GM10847 (cell line): ENCODE measurements around the gene MBOAT2.

Source experiments
- POLR2A ChIP-seq: IDR thresholded peaks from 2 replicates; pipeline ENCODE4 v1.6.1; 2011; ENCODE audit not compliant: insufficient read length; ENCODE audit errors: extremely low read depth

MBOAT2 gene

DNA sequence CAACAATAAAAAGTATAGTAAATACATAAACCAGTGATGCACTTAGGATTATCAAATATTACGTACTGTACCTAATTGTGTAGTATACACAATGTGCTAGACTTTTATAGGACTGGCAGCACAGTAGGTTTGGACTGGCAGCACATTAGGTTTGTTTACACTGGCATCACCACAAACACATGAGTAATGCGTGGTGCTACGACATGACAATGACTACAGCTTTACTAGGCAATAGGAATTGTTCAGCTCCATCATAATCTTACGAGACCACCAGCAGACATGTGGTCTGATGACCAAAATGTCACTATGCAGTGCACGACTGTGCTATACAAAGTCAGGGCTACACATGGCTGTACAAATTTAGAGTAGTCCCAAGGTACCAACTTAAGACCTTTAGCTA lies 2.3 kb downstream of the MBOAT2 start:
- TF ChIP-seq POLR2A, result no peak

DNA sequence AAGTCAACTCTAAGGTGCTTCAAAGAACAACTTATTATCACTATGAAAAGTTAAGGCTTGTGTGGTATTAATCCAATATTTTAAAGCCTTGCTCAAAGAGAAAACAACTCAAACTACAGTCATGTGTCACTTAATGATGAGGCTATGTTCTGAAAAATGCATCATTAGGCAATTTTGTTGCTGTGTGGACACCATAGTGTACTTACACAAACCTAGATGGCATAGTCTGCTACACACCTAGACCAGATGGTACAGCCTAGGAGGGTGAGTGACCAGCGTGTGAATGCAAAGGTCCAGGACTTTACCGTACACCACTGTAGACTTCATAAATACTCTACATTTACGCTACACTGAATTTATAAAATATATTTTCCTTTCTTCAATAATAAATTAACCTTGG lies 3.0 kb downstream of the MBOAT2 start:
- TF ChIP-seq POLR2A, result no peak

DNA sequence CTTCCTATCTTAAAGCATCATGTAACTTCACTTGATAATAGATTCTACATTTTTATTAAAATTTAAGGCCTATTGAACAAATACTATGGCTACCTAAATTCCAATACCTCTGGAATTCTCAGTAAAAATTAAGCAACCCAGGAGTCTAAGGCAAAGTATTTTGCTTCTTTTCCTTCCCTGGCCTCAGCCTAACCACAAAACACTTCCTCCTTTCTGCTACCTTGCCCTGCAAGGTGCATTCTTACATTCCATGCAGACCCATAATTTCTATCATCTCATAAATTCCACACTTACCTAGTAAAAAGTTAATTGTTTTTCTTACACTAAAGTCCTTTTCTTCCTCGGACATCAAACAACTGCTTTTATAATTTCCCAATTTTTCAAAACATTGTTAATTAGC lies 3.7 kb downstream of the MBOAT2 start:
- no peak for TF ChIP-seq POLR2A

DNA sequence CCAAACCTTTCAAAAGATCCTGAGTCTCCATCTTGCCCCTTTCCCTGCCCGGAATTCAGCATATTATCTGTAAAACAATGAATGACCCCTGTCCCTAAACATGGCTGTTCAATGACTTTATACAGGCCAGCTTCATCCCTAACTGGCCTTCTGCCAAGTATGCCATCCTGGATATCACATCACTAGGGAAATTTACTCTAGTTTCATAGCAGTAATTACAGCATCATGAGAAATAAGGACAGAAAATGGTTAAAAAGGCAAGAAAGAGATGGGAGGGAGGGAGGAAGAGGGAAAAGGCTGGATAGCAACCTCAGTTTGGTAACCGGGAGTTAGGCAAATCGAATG lies 4.4 kb downstream of the MBOAT2 start:
- no peak for TF ChIP-seq POLR2A

DNA sequence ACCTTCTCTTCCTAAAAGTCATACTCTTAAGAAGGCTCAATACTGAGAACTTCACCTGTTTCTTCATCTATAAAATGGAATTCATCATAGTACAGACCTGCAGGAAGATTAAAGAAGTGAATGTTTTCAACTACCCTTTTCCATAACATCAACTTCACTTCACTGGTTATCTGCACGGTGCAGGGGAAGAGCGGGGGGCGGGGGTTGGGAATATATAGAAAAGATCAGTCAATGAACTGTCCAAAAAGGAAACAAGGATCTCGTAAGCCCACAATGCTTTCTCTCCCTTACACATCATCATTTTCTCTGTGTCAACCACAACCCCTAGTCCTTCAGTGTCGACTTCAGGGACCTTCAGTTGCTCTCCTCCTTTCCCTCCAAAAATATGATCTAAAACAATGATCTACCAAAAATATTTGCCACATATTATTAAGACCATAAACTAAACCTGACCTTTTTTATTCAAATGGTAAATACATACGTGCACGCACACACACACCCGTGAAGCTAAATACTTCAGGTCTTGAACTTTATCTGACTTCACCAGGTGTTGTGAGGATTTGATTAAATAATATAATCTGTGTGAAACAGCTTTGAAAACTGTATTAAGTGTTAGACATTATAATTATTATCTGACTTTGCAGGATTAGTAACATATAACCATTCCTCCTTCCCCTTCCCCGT lies 4.9 kb downstream of the MBOAT2 start:
- no peak for TF ChIP-seq POLR2A

DNA sequence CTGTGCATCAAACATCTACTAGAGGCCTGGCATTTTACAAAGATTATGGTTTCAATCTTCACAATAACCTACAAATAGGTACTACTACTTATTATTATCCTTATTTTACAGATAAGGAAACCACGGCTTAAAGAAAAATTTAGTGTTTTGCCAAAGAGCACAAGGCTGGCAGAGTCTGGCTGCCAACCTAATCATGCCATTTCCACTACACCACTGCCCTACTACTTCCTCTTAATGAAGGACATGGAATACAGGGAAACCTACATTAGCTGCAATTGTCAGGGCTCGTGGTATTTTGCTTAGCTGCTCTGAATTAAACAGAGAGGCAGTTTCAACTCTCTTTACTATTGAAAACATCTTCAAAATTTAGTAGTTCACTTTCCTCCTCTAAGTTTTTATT lies 5.9 kb downstream of the MBOAT2 start:
- no peak for TF ChIP-seq POLR2A

DNA sequence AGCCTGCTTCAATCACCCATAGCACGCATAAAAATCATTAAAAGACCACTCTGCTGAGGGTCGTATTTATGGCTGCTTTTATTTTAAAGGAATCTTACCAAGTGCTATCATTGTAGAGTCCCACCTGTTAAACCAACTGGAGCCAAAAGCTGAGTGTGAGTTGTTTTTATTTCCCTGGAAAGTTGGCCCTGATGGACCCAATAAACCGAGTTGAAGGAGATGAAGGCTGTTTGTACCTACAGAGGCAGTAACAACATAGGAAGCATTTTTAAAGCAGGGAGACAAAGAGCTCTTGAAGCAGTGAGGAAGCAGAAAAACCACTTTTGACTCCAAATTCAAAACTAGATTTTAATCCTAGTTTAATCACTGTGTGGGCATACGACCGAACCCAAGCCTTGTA lies 6.4 kb downstream of the MBOAT2 start:
- no peak for TF ChIP-seq POLR2A

DNA sequence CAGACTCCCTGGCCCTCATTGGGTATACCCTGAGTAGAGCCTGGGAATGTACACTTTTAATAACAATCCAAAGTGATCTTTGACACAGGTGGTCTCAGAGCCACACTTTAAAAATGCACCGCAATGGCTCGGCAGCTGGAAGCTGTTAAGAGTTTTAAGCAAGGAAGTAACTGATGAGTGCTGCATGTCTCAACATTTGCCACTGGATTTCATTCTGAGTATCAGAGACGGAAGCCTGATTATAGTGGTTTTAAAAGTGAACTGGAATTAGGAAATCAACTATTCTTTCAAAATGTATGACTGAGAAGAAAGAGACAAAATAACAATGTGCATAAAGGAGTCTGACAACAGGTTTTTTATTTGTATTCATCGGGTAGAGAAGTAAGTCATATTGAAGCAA lies 7.5 kb downstream of the MBOAT2 start:
- no peak for TF ChIP-seq POLR2A

DNA sequence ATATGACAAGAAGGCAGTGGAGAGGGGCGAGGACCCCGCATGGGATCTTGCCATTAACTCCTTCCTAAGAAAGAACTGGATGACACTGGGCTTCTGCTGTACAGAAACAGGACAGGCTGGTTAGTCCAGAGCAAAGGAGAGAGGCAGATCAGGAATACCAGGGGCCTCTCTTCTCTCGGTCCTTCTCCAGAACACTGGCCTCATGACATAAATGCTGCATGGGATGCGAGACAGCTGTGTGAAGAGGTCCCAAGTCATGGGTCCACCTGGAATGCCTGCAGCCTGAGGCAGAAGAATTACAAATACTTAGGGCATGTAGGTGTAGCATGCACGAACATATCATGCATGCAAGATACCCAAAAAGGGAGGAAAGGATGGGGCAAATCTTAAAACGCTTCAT lies 9.1 kb downstream of the MBOAT2 start:
- TF ChIP-seq POLR2A, result no peak

DNA sequence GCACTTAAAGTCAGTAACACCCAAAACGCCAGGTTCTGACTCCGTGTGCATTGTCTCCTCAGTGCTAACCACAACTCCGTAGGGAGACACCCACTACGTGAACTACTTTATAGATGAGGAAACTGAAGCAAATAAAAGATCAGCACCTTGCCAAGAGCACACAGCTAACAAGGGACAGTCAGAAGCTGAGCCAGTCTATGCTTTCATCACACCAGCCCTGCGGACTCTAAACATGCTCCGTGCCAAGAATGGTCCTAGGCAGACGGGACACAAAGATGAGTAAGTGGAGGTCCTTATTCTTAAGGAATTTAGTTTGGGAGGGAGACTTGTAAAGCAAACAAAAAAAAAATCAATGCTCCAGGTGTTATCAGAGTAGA lies 9.6 kb downstream of the MBOAT2 start:
- TF ChIP-seq POLR2A, result no peak

DNA sequence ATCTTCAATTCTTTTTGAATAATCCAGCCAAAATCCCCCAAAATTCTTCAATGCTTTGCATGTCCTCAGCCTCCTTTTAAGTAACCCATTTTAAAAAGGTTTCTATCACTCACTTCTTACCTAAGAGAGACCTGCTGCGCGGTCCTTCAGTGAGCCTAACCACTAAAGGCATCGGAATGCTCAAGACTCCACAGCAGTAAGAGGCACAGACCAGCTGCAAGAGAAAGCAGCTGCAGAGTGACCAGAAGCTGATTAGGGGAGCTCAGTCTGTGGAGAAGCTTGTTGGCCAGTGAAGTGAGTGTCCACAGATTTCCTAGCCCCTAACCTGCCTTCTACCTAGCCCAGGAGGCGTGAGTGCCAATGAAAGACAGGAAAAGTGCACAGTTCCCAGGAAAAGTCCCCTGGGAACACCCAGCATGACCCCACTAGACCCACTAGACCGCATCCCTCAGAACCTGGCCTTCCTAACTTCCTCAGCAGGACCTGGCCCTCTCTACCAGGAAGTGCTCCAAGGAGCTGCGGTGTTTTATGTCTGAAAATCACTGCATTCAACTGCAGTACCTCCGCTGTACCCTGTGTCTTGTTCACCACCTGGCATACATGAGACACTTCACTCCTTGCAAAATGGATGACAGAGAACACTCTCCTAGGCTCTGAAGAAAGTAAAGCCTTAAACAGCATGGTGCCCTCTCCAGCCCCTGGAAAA lies 10.1 kb downstream of the MBOAT2 start:
- no peak for TF ChIP-seq POLR2A

DNA sequence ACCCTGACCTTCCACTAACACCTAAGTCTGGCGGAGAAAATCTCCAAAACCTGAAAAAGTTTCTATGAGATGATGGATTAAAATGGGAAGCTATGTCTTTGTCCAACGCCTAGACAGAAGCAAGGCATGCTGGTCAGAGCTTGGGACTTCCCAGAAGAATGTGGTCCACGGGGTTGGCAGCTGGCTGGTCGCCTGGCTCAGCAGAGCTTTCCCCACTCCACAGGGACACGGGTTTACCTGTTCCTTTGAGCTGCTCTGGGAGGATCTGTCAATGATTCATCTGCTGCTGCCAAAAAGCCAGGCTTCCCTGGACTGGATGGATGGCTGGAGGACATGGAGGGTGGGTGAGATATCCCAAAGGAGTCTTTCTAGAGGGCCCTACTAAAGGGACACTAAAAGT lies 10.8 kb downstream of the MBOAT2 start:
- TF ChIP-seq POLR2A, result no peak

DNA sequence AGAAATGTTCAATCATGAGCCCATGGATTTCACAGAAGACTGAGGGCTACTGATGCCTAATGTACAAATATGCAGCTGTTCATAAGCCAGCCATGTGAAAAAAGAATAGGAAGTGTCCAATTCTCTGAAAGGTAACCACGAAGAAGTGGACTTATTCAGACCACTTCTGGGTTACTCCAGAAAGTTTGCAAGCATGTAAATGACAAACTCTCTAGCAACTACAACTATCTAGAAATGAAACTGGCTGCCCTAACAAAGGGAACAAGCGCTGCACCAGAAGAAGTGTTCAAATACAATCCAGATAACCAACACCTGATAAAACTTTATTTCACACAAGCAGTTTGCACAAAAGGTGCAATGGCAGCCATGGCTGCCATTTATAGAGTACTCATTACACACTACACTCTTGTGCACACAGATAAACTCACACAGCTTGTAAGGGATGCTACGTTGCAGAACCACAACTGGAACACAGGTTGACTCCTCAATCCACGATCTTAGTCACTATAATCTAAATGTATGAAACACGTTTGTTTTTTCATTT lies 13.9 kb downstream of the MBOAT2 start:
- no peak for TF ChIP-seq POLR2A

DNA sequence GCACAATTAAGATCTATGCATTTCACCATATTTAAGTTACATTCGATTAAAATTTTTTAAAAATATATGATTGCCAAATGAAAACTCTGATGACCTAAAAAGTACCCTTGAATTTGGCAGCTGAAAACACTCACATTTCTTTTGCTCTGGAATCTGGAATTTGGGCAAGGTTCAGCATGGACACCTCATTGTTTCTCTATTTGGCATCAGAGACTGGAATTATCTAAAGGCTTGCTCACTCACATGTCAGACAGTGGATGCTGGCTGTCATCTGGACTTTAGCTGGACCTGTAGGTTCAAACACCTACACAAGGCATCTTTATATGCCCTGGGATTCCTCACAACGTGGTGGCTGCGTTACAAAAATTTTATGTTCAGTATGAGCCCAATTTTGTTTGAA lies 16.1 kb downstream of the MBOAT2 start:
- TF ChIP-seq POLR2A, result no peak

DNA sequence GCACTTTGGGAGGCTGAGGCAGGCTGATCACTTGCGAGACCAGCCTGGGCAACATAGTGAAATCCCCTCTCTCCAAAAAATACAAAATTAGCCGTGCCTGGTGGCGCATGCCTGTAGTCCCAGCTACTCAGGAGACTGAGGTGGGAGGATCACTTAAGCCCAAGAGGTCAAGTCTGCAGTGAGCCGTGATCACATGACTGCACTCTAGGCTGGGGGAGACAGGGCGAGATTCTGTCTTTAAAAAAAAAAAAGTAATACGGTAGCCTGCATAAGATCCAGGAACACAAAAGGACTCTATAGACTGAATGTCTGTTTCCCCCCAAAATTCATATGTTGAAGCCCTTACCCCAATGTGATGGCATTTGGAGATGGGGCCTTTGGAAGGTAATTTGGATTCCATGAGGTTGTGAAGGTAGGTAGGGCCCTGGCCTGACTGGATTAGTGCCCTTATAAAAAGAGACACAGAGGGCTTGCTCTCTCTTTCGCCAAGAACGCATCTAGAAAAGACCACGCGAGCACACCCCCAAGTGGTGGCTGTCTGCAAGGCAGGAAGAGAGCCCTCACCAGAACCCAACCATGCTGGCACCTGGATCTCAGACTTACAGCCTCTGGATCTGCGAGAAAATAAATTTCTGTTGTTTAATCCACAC lies 17.0 kb downstream of the MBOAT2 start:
- TF ChIP-seq POLR2A, result no peak

DNA sequence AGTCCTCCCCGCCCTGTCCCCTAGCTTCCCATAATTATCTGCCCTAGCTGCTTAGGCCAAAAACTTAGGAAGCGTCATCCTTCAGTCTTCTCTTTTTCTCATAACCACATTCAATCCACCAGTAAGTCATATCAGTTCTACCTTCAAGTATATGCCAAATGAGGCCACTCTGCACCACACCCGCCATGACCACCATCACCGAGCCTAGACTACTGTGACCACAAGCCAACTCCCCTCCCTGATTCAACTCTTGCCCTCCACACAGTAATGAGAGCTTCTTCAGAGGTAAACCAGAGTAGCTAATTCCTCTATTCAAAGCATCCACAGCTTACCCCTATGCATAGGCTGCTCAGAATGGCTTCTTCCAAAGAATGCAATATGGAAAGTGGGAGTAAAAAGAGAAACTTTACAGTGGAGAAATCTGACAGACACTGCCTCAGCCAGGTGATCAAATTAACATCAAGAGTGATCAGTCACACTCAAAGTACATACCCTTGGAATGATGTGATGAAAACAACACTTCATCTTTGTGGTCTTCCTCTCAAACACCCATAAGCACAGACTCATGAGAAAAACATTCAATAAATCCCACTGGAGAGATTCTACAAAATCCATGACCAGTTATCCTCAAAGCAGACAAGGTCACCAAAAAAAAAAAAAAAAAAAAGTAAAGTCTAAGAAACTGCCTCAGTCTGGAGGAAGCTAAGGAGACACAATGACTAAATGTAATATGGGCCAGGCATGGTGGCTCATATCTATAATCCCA lies 17.7 kb downstream of the MBOAT2 start:
- no peak for TF ChIP-seq POLR2A

DNA sequence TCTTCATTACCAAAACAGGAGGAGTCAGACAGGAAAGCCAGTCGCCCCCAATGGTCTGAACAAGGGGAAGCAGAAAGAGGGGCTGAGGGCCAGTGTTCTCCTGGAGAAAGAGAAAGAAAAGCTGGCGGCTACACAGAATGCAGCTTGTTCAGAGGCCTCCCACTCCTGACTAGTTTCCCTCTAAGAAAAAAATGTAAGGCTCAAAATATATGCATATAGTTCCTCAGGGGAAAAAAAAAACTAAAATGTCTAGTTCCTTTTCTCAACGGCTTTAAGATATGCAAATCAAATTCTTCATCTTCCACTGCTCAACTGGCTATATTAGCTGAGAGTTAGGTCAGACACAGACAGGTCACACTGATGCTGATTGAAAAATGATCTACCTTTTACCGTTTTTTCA lies 18.6 kb downstream of the MBOAT2 start:
- TF ChIP-seq POLR2A, result no peak
